ENCODE results near the gene MYO9B. TPM values are rescaled to one million over a fixed set of nuclear protein-coding genes. Genes with fewer than 3 reads are reported as not detected.
"Not testable (repeated sequence)": the region's sequence is repeated elsewhere in the genome, so short reads cannot be mapped to it uniquely, and the experiment has no call there.

Gene MYO9B
- total RNA-seq, 1 donor from 2014 or later = 24.0 TPM

GRCh38 chr19:17153996-17154395, 78.4 kb downstream of the MYO9B start:
- no peak for DNase-seq

DNA sequence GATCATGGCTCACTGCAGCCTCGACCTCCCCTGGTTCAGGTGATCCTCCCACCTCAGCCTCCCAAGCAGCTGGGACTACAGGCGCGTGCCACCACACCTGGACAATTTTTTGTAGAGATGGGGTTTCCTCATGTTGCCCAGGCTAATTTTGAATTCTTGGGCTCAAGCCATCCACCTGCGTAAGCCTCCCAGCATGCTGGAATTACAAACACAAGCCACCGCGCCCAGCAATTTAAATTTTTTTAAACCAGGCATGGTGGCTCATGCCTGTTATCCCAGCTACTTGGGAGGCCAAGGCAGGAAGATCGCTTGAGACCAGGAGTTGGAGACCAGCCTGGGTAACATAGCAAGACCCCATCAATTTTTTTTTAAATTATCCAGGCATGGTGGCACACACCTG, 79.7 kb downstream of the MYO9B start:
- no peak for DNase-seq

- DNase-seq = no peak
These were observed 80.8 kb downstream of the MYO9B start for GRCh38 chr19:17156296-17156946.

- DNase-seq = no peak
These were observed 81.3 kb downstream of the MYO9B start for GRCh38 chr19:17156947-17157302.

DNA sequence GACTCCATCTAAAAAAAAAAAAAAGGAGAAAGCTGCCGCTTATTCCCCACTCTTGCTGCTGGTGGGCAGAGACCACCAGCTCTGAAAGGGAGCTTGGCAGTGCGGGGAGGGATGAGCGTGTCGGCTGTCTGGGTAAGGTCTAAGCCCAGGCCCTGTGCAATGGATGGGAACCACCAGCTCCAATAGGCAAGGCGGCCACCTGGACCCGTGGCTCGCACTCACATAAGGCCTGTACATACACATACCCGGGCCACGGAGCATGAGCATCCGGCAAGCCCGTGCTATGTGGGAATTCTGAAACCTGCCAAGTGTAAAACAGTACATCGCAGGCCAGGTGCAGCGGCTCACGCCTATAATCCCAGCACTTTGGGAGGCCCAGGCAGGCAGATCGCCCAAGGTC, 83.0 kb downstream of the MYO9B start:
- no peak for DNase-seq

DNA sequence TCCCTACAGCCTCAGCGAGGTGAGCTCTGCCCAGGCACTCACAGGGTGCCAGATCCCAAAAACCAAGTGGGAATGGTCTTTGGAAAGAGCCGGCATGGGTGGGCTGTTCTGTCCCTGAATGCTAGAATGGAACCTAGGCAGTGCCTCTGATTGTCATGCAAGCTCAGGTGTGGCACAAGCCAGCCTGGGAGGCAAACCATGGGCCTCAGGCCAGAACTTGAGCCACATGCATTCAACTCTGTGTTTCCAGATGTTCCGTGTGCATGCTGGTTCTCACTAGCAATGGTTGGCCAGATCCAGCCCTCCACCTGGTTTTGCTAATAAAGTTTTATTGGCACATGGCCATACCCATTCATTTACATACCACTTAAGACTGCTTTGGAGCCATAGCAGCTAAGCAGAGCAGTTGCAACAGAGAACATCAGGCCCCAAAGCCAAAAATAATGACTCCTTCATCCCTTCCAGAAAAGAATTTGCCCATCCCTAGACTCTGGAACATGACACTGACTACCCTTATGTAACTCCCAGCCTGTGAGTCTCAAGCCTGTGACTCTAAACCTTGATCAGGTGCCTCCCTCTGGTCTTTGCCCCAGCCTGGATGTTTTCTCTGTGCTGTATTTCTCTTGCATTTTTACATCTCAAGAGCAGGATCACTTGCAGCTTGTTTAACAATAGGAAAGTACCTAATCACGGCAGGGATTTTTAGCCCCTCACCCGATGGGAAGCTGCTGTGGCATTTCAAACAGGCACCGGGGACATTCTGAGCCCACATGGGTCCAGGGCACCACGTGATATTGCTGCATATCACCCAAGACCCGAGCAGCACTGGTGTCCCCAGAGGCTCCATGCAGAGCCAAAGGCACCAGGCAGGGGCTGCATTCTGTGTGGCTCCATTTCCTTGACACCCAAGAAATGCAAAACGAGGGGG, 84.2 kb downstream of the MYO9B start:
- no peak for DNase-seq

- no peak for DNase-seq
These were observed 85.3 kb downstream of the MYO9B start for GRCh38 chr19:17160908-17161307.

DNA sequence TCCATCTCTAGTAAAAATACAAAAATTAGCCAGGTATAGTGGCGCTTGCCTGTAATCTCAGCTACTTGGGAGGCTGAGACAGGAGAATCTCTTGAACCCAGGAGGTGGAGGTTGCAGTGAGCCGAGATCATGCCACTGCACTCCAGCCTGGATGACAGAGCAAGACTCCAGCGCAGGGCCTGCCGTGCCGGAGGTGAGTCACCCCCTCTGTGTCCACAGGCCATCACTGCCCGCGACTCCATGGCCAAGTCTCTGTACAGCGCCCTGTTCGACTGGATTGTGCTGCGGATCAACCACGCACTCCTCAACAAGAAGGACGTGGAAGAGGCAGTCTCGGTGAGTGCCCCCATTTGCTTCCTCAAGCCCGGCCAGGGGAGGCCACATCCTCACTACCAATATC, 86.6 kb downstream of the MYO9B start:
- not testable (repeated sequence) for DNase-seq

DNA sequence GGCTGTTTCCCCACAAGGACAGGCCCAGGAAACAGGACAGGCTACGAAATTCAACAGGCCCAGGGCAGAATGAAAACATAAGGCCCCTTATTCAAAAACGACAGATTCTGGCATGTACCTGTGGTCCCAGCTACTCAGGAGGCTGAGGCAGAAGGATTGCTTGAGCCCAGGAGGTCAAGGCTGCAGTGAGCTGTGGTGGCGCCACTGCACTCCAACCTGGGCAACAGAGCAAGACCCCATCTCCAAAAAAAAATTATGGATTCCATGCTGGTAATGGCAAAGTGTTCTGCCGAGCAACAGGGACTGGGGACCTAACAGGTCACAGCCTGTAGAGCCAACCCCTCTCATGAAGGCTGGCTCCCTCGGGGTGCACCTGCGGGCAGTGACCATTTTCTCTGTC, 87.0 kb downstream of the MYO9B start:
- no peak for DNase-seq

DNA sequence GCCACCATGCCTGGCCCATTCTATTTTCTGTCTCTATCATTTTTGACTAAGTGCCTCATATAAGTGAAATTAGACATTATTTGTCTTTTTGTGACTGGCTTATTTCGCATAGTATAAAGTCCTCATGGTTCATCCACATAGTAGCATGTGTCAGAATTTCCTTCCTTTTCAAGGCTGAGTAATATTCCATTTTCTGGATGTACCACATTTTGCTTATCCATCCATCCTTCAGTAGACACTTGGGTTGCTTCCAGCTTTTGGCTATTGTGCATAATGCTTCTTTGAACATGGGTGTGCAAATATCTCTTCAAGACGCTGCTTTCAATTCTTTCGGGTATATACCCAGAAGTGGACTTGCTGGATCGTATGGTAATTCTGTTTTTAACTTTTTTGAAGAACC, 88.1 kb downstream of the MYO9B start:
- DNase-seq = no peak

DNA sequence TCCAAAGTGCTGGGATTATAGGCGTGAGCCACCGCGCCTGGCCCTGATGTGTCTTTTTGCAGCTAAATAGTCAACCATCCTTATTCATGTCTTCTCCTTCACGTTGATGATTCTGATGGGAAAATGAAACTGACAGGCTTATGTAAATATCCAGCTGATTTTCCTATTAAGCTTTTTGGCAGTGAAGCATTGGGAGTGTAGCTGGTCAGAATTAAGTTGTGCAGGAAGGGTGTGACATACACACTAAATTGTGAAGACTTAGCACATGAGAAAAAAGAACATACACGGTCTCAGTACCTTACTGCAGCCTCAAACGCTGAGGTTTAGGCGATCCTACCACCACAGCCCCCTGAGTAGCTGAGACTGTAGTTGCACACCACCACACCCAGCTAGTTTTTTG, 89.1 kb downstream of the MYO9B start:
- no peak for DNase-seq

GRCh38 chr19:17165715-17166114, 90.1 kb downstream of the MYO9B start:
- DNase-seq = no peak

DNA sequence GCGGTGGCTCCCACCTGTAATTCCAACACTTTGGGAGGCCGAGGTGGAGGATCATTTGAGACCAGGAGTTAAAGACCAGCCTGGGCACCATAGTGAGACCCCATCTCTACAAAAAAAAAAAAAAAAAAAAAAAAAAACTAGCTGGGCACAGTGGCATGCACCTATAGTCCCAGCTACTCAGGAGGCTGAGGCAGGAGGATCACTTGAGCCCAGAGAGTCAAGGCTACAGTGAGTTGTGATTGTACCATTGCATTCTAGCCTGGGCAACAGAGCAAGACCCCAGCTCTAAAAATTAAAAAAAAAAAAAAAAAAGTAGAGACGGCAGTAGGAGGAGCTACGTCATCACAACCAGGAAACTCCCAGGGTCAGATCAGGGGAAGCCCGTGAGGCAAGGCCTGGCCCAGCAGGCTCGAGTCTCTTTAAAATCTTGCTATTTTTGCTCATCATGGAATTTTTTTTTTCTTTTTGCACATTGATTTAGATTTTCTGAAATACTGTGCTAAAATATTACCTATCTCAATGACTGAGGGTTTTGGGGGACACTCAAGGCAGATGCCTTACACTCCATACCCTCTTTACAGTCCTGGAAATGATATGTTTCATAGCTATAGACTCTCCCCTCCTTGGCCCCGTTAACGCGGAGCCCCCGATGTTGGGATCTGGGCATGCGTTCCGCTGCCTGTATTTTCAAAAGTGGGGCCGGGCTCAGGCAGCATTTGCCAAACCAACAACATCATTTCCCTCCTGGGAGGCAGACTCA, 95.1 kb downstream of the MYO9B start:
- DNase-seq = no peak

DNA sequence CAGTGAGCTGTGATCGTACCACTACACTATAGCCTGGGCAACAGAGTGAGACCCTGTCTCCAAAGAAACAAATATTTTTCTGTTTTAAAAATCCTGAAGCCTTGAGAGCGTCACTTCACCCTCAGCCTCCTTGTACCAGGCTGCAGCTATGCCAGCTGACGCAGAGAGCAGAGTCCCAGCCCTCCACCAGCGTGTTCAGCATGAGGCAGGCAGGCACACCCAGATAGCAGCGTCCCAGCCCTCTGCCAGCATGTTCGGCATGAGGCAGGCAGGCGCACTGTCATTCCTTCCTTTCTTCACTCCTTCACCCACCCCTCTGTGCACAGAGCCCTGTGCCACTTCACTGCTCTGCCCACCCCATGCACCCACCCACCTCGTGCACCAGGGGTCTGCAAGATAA, 96.3 kb downstream of the MYO9B start:
- DNase-seq = no peak

DNA sequence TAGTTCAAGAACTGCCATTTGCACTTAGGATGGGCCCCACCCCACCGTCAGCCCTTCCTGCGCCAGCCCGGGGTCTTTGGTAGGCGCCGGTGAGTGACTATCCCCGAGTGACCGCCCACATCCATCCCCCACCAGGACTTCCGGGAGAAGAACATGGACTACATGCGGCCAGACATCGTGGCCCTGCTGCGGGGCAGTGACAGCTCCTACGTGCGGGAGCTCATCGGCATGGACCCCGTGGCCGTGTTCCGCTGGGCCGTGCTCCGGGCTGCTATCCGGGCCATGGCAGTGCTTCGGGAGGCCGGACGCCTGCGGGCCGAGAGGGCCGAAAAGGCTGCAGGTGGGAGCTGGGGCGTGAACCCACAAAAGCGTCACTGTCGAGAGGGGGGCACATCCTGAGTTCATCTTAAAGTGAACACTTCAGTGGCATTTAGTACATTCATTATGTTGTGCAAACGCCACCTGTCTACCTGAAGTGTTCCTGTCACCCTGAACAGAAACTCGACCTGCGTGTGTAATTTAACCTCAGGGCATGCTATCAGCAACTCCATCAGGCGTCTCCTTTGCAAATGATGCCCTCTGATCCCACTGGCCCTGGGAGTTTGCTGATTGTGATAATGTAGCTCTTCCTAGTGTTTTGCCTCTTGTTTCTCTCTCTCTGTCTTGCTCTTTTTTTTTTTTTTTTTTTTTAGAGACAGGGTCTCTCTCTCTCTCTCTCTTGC, 97.2 kb downstream of the MYO9B start:
- DNase-seq = no peak

DNA sequence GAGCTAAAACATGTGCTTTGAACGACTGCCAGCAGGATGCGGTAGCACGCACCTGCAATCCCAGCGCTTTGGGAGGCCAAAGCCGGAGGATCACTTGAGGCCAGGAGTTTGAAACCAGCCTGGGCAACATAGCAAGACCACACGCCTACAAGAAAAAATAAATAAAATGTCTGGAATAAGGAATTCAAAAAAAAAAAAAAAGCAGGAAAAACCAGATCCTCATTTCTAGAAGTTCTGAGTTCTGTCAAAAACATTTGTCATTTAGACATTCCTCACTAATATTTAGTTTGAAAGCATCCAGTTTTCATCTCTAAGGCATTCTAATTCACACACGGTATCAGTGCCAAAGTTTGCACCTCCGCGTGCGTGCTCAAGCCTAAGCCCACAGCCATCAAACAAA, 102.7 kb downstream of the MYO9B start:
- DNase-seq = no peak

GRCh38 chr19:17180997-17181702, 105.6 kb downstream of the MYO9B start:
- no peak for DNase-seq

GRCh38 chr19:17183271-17183761, 107.7 kb downstream of the MYO9B start:
- no peak for DNase-seq

DNA sequence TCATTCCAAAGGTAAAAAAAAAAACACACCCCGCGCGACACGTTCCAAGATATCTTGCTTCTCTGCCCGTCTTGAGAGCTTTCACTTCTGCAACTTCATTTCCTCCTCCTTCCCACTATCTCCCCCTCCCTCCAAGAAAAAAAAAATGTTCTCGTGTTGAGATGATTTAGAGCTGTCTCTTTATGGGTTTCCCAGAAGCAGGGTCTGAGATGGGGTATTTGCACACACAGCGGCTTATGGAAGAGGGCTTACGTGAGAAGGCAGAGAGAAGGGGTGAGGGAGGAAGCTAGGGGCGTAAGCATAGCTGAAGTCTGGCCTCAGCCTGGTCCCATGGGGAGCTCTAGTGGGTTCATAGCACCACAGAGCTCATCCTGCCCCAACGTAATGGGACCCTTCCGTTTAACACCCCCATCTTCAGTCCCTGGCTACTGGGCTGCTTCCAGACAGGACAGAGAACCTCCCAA, 108.3 kb downstream of the MYO9B start:
- DNase-seq = no peak

DNA sequence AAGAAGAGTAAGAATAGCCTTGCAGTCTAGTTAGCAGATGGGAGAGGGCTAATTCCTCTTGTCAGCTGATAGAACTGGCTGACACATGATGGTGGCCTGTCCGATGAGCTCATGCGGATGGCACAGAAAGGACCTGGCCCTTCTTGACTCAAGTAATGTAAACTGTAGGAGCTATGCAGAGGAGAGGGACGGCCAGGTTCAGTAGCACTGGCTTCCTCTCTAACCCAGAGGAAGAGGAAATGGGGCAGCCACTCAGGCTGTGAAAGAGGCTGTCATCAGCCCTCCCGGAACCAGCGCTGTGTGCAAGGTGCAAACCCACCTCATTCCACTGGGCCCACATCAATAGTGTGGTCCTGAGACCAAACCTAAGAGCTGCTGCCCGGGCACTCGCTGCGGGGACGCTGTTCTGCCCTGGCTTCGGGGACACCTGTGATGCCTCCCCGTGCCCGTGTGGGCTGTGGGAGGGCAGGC, 108.8 kb downstream of the MYO9B start:
- DNase-seq = no peak

- DNase-seq = no peak
These were observed 110.0 kb downstream of the MYO9B start for GRCh38 chr19:17185590-17185989.
